Measurements from ENCODE around the gene SMYD1. TPM values are rescaled to one million over a fixed set of nuclear protein-coding genes. Genes with fewer than 3 reads are reported as not detected.

The SMYD1 gene
- total and polyA plus RNA-seq, 2 donors (not counting 1 experiment from before 2014, with no cell fraction given) = not detected

DNA sequence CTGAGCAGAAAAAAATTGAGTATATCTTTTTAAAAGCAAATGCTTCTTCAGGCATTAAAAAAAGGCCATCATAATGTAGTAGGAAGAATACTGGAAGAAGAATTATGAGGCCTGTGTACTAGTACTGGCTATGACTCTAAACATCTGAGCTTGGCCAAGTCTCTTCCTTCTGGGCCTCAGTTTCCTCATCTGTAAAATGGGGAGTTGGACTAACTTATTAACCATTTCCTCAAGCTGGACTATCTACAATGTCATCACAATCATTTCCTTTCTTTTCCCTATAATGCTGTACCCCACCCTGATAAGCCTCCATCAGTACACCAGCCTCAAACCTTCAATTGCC lies 30.9 kb downstream of the SMYD1 start:
- Histone ChIP-seq H3K4me1 (ENCODE audit: control insufficient read depth in 2 of 2, insufficient read depth in 2 of 2, low read length in 2 of 2) (no peaks in the 10 kb centered on the region), H3K27ac (ENCODE audit: low read length in 2 of 2) (no peak overlapping the region), H3K4me2 (replicated peaks; ENCODE audit: low read depth, low read length, poor library complexity, severe bottlenecking) (no peak overlapping the region), H3K79me2 (ENCODE audit: control insufficient read depth, insufficient read depth, low read length) (no peaks in the 10 kb centered on the region), H3K36me3 (replicated peaks in 1 of 2; ENCODE audit: control extremely low read depth in 1 of 2, control insufficient read depth in 1 of 2, extremely low read depth in 1 of 2, insufficient read depth in 2 of 2, low read length in 1 of 2) (no peaks in the 10 kb centered on the region), H3K9ac (ENCODE audit: low read length) (no peak overlapping the region), H2AFZ (ENCODE audit: insufficient read depth, low read depth, low read length, poor library complexity, severe bottlenecking) (no peak overlapping the region), H3K4me3 (ENCODE audit: control extremely low read depth in 1 of 5, extremely low read depth in 1 of 5, insufficient read depth in 1 of 5, low read depth in 2 of 5, low read length in 4 of 5) (no peak overlapping the region), H3K9me3 (ENCODE audit: control extremely low read depth in 1 of 3, control insufficient read depth in 2 of 3, insufficient read depth in 1 of 3, low read length in 2 of 3) (no peaks in the 10 kb centered on the region), H4K20me1 (ENCODE audit: control insufficient read depth, insufficient read depth, low read length, poor library complexity, severe bottlenecking) (no peaks in the 10 kb centered on the region), H3K27me3 (replicated peaks in 1 of 4; ENCODE audit: control extremely low read depth in 1 of 4, control insufficient read depth in 3 of 4, insufficient read depth in 4 of 4, low read length in 3 of 4) (no peaks in the 10 kb centered on the region)
- no peak for TF ChIP-seq EZH2 (IDR thresholded peaks at IDR 0.05; ENCODE audit: borderline replicate concordance, insufficient read depth, low read depth, low read length, poor library complexity, severe bottlenecking)
- TF ChIP-seq, protein P1, sequence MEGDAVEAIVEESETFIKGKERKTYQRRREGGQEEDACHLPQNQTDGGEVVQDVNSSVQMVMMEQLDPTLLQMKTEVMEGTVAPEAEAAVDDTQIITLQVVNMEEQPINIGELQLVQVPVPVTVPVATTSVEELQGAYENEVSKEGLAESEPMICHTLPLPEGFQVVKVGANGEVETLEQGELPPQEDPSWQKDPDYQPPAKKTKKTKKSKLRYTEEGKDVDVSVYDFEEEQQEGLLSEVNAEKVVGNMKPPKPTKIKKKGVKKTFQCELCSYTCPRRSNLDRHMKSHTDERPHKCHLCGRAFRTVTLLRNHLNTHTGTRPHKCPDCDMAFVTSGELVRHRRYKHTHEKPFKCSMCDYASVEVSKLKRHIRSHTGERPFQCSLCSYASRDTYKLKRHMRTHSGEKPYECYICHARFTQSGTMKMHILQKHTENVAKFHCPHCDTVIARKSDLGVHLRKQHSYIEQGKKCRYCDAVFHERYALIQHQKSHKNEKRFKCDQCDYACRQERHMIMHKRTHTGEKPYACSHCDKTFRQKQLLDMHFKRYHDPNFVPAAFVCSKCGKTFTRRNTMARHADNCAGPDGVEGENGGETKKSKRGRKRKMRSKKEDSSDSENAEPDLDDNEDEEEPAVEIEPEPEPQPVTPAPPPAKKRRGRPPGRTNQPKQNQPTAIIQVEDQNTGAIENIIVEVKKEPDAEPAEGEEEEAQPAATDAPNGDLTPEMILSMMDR (IDR thresholded peaks at IDR 0.05) = no peak
- ChIA-PET POLR2A (no interaction called here), CTCF (interaction anchor here (1.1 kb wide), 1 partner anchor 38 kb away, joined by 3 read pairs; no protein-coding TSS in a partner anchor)
- no peak for DNase-seq
- intact Hi-C loops (cut with micrococcal nuclease) = no loop called here
- Mint-ChIP-seq H3K4me3 (no peak overlapping the region), H3K27me3 (peaks cover 19% of the 10 kb centered on the region), H3K4me1 (no peaks in the 10 kb centered on the region), H3K9me3 (ENCODE audit: insufficient read depth) (no peaks in the 10 kb centered on the region), H3K27ac (no peak overlapping the region)
- ATAC-seq (ENCODE audit: low read depth) = no peak

- intact Hi-C loops (cut with micrococcal nuclease) = no loop called here
- no peak overlapping the region for H3K4me3 ChIP-seq (ENCODE audit: control extremely low read depth in 1 of 5, extremely low read depth in 1 of 5, insufficient read depth in 1 of 5, low read depth in 2 of 5, low read length in 4 of 5)
- no peak for TF ChIP-seq EZH2 (IDR thresholded peaks at IDR 0.05; ENCODE audit: borderline replicate concordance, insufficient read depth, low read depth, low read length, poor library complexity, severe bottlenecking)
- TF ChIP-seq, protein P1 (IDR thresholded peaks at IDR 0.05) = no peak
- no peaks in the 10 kb centered on the region for H3K9me3 Mint-ChIP-seq (ENCODE audit: insufficient read depth)
- peaks cover 19% of the 10 kb centered on the region for H3K27me3 Mint-ChIP-seq
- H3K27ac ChIP-seq (ENCODE audit: low read length in 2 of 2) = no peak overlapping the region
- no peaks in the 10 kb centered on the region for H3K4me1 Mint-ChIP-seq
- no peak overlapping the region for H3K27ac Mint-ChIP-seq
- H3K27me3 ChIP-seq (replicated peaks in 1 of 4; ENCODE audit: control extremely low read depth in 1 of 4, control insufficient read depth in 3 of 4, insufficient read depth in 4 of 4, low read length in 3 of 4) = no peaks in the 10 kb centered on the region
- H3K79me2 ChIP-seq (ENCODE audit: control insufficient read depth, insufficient read depth, low read length) = no peaks in the 10 kb centered on the region
- 79% methylated on average over 5 of the region's 5 CpGs for WGBS (ENCODE audit: insufficient coverage)
- no peak overlapping the region for H3K9ac ChIP-seq (ENCODE audit: low read length)
- no peaks in the 10 kb centered on the region for H3K9me3 ChIP-seq (ENCODE audit: control extremely low read depth in 1 of 3, control insufficient read depth in 2 of 3, insufficient read depth in 1 of 3, low read length in 2 of 3)
- POLR2A ChIA-PET = no interaction called here
- no peak overlapping the region for H3K4me2 ChIP-seq (replicated peaks; ENCODE audit: low read depth, low read length, poor library complexity, severe bottlenecking)
- no peaks in the 10 kb centered on the region for H3K4me1 ChIP-seq (ENCODE audit: control insufficient read depth in 2 of 2, insufficient read depth in 2 of 2, low read length in 2 of 2)
- DNase-seq (no peak), ATAC-seq (ENCODE audit: low read depth) (no peak)
- H4K20me1 ChIP-seq (ENCODE audit: control insufficient read depth, insufficient read depth, low read length, poor library complexity, severe bottlenecking) = no peaks in the 10 kb centered on the region
- no peak overlapping the region for H2AFZ ChIP-seq (ENCODE audit: insufficient read depth, low read depth, low read length, poor library complexity, severe bottlenecking)
- H3K4me3 Mint-ChIP-seq = no peak overlapping the region
- CTCF ChIA-PET = interaction anchor here (1.4 kb wide), 1 partner anchor 10 kb away, joined by 3 read pairs; no protein-coding TSS in a partner anchor
- H3K36me3 ChIP-seq (replicated peaks in 1 of 2; ENCODE audit: control extremely low read depth in 1 of 2, control insufficient read depth in 1 of 2, extremely low read depth in 1 of 2, insufficient read depth in 2 of 2, low read length in 1 of 2) = no peaks in the 10 kb centered on the region
Measured at GRCh38 chr2:88099798-88100488, 32.3 kb downstream of the SMYD1 start.

All from B cell (primary cell).